Hematopoietic multipotent progenitor cell (in vitro differentiated cells): Measurements from ENCODE around the gene EPDR1. TPM values are rescaled to one million over a fixed set of nuclear protein-coding genes. Genes with fewer than 3 reads are reported as not detected.

Source experiments
- DNase-seq, 3 donors: peaks; one replicate each; pipeline ENCODE4 v3.0.0-alpha.2; 2011 to 2015; ENCODE audit warnings: low read depth in 2 of 3, low spot score in 2 of 3
- total RNA-seq: library from RNA; depleted of rRNA; stranded (reverse); fragments of >200 nt; gene quantifications from one replicate; pipeline ENCODE4 v1.2.3, GENCODE V29; 2012

Gene EPDR1
- 40.1 TPM for total RNA-seq

DNA sequence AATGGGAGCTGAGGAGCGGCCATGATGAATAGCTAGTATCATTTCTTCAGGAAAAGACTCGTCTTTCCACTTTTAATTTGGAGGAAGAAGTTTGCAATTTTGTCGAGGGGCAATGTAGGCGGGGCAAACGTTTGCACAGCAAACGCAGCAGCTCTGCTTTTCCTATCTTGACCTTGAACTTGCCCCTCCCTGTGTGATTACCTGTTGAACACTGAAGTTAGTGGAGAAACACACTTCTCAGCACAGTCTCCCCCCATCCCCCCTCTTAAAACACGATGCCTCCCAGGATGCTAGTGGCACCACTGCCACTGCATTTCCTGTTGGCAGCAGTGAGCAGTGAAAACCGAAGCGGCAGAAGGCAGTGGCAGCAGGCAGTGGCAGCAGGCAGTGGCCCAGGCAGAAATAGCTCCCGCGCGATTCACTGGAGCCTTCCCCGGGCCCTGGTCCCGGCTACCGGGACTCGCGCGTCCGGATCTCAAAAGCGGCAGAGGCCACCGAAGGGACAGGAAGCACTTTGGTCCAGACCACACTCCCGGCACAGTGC lies at the start of gene EPDR1:
TSS of gene EPDR1 (plus strand) at position 336 of the 544 bp plus-strand sequence. CDS start 300 bp downstream, outside the sequence.
- DNase-seq, result peak in 2 of 3 donors; percentile 79 to 87

DNA sequence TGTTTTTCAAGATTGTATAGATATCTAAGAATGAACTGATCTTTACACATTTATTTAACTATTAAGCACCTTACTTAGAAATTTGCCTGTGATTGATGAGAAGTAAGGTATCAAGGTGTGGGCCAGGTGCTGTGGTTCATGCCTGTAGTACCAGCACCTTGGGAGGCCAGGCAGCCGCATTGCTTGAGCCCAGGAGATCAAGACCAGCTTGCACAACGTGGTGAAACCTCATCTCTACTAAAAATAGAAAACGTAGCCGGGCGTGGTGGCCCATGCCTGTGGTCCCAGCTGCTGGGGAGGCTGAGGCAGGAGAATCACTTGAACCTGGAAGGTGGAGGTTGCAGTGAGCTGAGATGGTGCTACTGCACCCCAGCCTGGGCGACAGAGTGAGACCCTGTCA lies 38.4 kb upstream of the EPDR1 start:
- DNase-seq, result no peak

DNA sequence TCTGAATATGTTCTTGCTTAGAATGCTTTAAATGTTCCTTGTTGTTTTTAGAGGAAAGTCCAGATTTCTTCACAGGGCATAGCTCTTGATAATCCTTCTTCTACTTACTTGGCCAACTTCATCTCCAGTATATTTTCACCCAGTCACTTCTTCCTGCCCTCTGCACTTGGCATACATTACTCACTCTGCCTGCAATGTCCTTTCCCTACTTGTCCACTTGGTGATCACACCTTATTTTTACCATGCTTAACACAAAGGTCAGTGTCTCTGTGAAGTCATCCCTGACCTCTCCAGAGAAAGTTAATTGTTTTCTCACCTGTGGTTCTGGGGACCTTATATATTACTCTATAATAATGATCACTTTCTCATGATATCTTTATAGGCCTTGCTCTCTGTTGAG lies 27.1 kb upstream of the EPDR1 start:
- no peak for DNase-seq

DNA sequence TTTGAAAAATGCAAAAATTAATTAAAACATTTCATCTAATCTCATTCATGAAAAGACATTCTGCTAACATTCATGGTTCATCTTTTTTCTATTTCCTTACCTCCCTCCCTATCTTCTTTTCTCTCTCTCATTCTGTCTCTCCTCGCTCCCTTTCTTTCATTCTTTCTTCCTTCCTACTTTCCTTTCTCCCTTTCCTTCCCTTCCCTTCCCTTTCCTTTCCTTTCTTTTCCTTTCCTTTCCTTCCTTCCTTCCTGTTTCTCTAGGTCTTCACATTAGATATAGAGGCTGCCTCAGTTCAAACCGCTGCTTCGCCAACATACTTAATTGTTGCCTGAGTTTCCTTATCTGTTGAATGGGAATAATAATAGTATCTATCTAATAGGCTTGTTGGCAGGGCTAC lies 25.8 kb upstream of the EPDR1 start:
- DNase-seq, result no peak

DNA sequence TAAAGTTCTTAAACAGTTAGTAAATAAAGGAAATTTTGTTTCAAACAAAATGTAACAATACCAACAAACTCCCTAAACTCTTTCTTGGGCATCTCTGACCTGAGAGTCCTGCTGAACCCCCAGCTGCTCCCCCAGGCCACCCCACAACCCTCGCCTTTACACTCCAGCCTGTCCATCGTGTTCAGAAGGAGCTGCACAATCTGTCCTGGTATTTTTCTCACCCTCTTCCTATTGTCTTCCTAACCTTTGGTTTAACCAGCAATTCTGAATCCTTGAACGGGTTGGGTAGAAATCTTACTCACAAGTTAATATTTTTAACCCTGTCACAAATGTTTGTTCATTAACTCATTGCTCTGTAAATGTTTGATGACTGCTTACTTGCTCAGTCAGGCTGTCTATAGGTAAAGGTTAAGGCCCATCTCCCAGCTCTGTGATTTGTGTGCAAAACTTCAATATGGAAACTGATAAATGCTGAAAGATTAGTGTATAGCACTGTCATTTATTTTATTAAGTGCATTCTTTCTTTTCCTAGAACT lies 20.7 kb upstream of the EPDR1 start:
- no peak for DNase-seq

DNA sequence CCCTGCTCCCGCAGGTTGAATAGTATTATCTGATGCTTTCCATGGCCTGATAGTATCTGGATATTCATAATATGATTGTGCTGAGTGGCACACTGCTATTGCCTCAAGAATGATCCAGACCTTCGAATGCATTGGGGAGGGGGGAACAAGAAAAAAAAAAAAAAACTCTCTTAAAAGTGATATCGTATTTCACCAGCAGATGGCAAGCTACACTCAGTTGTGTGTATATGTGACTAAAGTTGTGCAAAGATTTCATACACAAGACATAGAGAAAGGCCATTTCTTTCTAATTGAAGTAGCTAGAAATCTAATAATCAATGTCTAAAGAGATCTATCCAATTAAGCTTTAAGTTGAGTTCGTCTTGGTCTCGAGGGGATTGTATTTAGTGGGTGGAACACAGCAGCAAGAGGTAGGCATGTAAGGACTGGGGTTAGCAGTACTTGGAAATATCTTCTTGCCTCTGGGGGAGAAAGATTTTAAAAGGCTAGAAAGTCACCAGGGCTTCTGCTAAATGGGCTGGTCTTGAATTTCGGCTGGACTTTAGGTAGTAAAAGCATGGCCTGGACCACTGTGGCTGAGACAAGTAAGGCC lies 19.1 kb upstream of the EPDR1 start:
- DNase-seq, result peak in 2 of 3 donors; percentile 49 to 73

DNA sequence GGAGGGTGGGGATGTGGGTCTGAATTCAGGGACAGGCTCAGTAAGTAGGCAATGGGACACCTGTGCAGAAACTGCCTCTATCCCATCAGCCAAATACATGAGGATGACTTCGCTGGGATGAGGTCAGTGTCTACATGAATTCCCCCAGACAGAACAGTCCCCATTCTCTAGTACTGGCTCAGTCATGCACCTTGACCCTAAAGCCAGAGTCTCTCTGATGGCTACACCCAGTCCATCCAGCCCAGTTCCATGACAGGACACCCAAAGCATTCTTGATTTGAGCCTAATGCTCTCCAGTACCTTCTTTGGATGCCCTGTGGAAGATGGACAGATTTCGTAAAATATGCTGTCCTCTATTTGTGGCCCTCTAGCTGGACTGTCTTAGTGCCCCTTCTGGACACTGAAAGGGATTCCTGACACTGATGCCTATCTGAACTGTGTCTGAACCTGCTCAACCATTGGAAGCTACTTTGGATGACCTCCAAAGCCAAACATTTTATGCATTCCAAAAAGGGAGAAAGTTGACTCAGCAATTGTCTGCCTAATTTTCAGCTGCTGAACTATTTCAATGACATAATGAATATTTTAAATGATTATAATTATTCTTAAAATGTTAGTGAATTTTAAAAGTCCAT lies 18.4 kb upstream of the EPDR1 start:
- no peak for DNase-seq

DNA sequence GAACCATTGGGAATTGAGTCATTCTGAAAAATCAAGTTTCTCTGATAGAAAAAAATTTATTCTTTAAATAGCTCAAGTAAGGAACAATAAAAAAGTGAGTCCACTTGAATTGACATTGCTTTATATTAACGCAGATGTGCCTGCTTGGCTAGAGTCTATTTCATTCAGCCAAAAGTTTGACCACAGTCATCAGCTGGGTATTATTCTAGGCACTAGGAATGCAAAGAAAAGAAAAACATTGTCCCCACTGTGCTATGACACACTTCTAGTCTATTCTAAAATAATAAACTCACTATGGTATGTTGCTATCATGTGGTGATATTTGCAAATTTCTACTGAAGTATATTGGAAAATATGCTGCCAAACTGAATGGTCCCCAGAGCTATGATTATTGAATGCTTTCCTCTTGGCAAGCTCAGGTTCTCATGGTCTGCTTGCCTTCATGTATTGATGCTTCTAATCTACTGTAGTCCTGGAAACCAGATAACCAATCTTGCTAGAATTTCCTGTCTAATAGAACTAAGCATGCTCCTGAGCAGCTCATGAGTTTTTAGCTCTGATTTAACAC lies 12.1 kb upstream of the EPDR1 start:
- no peak for DNase-seq

DNA sequence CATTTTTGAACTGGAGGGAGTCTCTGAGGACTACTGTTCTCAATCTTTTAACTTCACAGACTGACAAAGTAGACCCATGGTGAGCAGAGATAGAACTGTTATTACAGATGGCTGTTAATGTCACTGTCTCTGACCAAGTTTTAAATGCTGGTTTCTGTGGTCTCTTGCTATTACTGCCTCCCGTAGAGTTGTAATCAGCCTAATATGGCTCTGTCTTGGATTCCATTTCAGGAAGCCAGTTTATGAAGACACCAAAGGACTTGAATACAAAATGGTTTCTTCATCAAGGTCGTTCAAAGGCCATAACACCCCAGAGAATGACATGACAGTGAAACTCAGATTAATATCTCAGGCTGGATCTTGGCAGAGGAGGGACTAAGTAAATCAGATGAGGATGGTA lies 7.7 kb upstream of the EPDR1 start:
- DNase-seq, result no peak

DNA sequence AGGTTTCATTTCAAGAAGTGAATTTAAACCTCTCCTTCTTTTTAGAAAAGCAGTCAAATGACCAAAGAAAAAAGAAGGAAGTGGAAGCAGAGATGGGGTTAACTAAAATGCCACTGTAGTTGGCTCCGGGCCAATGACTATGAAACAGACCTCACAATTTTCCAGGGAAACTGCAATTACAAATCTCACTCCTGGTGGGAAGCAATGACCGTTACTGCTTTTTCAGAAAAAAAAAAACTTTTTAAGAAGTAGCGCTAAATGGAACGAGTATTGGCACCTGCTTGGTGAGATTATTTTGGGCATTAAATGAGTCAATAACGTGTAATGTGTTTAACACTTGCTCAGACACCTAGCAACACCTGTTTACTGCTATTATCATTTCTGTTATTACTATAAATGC lies 5.0 kb upstream of the EPDR1 start:
- DNase-seq, result peak in 1 of 3 donors; percentile 60

DNA sequence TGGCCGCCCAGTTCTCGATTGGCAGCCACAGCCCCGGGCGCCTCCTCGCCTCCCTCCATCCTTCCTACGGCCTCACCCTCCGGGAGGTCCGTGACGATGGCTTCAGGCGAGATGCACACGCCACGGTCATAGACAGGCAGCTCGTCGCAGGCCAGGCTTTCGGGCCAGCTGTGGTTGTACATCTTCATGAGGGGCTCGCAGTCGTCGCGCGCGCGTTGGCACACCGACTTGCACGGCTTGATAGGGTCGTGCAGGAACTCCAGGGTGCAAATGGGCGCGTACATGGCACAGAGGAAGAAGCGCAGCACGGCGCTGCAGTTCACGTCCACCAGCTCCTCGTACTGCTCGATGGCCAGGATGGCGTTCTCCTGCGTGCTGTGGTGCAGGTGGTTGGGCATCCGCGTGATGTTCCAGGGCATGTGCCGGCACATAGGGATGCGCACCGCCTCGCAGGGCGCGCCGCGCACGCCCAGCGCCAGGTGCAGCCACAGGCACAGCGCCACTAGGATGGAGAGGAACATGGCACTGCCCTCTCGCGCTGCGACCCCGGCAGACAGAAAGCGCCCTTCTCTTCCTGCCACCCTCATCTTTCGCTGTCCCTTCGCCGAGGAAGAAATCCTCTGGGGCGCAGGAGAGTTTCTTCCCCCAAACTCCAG lies 4.3 kb upstream of the EPDR1 start:
- DNase-seq, result peak in 1 of 3 donors; percentile 40

DNA sequence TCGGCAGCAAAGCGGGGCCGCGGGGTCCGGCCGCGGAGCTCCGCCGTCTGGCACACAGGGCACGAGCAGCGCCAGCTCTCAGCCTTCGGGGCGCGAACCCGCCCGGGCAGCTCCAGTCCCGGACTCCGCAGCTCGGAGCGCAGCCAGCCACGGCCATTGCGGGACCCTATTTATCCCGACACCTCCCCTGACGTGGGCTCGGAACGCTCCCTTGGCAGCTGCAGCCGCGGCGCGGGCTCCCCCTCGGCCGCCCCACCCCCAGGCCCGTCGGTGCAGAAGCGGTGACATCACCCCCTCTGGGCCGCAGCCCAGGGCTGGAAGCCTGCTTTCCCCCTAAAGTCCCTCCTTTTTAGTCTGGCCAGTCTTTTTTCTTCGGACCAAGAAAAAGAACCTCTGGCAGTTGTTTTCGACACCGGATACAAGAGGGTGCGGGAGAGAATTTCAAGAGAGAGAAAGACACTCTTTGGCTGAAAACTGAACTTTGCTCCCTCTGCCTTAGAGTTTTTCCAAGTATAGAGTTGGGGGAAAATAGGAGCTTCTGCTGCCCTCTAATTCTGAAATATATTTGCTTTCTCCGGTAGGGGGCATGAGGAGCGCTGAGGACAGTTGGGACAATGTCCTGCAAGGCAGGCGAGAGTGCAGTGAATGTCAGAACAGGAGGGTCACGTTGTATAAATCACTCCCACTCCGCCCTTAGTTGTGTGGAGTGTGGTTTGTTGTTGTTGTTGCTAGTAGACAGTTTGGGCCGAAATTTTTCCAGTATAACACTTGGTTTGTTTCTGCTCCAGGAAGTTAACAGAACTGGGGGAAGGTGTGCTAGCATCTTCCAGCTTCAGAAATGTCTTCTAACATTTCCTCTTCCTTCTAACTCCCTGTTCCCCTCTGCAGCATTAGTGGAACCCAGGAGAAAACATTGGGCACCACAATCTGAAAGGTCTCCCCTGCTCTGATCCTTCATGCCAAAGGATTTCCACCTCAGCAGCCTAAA lies 3.5 kb upstream of the EPDR1 start, which contains the start of gene SFRP4:
TSS of gene SFRP4 (minus strand) at position 145 of the 988 bp plus-strand sequence. CDS start 280 bp downstream, outside the sequence.
- peak in 2 of 3 donors; percentile 56 to 68 for DNase-seq

DNA sequence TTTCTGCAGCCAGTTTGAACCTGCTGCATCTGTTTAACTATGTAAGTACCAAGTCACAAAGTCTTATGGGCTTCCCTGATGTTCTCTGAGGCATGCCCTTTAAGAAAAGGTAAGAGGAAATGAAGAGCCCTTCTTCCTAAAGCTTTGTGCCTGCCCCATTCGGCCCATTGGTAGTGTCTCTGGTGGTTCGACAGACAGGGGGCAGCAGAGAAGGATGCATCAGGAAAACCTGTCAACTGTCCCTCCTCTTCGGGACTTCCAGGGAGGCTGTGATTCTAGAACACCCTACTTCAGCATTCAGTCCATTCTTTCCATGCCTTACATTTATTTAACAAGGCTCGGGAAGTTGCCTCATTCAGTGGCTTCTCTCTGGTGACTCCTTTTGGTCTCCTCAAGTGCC lies 1.9 kb upstream of the EPDR1 start:
- no peak for DNase-seq

DNA sequence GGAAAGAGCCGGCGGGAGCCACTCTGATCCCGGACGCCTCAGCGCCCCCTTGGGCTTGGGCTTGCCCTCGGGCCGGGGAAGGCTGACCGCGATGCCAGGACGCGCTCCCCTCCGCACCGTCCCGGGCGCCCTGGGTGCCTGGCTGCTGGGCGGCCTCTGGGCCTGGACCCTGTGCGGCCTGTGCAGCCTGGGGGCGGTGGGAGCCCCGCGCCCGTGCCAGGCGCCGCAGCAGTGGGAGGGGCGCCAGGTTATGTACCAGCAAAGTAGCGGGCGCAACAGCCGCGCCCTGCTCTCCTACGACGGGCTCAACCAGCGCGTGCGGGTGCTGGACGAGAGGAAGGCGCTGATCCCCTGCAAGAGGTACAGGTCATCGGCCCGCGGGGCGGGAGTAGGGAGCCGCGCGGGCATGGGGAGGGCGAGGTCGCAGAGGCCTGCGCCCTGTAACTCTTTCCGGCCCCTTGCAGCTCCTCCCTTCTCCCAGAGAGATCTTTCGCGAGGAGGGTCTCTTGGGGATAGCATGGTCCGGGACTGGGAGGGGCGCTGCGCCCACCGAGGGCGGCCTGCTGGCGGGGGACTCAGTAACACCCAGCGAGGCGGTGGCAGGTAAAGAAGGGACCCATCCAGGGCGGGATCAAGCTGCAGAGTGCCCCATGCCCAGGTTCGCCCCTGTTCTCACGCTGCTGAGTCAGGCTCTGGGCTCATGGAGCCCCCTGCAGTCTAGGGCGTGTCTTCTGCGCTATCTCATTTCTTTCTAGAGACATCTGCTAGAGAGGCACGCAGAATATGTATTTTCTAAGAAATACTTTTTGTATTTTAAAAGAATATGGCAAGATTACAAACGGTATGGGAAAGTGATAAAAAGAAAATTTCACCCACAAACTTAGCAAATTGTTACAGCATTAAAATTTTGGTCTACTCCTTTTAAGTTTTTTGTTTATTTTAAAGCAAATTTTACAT lies 687 bp downstream of the EPDR1 start:
- DNase-seq, result peak in 2 of 3 donors; percentile 81 to 87

DNA sequence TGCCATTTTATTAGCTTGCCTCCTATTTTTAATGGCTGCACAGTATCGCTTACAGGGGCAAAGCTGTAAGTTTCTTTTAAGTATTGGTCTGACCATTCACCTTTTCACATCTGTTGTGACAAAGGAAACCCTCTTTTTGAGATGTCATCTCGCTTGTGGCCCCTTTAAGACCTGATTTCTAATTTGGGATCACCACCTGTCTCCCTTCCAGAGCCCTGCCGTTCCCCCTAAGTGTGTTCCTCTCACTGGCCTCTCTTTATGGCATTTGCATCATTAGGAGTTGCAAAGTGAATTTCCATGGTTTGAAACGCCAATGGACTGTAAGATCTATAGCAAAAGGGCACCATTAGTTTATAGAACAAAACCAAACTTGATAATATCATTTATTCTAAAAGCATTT lies 1.4 kb downstream of the EPDR1 start:
- no peak for DNase-seq

DNA sequence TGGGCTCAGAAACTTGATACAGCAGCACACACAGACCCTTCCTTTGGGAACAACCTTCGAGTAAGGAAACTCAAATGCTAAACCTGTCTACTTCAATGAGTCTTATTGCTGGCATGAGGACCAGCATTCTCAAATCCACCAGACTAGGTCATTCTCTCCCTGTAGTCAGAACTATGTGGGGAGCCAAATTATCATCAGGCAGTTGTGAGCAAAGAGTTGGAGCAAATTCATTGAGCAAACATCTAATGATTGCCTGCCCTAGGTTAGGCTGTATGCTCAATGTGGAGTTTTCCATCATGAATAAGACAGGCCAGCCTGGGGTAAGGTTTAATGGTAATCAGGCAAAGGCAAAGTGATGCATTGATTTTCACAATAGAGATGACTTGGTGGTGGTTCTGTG lies 3.6 kb downstream of the EPDR1 start:
- no peak for DNase-seq

DNA sequence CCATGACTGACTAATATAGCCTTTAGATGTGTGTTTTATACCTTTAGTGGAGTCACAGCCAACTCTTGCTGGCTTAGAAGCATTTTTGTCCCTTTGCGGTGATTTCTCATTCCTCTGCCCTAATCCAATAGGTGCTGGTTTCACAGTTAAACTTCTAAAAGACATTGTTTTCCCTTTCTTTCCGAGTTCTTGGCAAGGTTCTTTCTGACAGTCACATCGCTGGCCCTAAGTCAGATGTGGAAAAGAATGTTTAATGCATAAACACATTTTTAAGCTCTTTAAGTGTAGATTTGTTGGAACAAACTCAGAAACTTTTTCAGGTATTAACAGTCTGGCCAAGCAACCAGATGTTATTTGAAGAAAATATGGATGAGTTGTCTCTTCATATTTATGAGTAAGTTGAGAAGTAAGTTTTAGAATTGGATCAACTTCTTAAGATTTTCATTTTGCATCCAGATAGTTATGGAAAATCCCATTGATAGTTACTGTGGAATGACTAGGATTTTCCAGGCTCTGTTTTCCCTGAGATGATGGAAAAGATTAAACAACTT lies 4.1 kb downstream of the EPDR1 start:
- DNase-seq, result no peak

DNA sequence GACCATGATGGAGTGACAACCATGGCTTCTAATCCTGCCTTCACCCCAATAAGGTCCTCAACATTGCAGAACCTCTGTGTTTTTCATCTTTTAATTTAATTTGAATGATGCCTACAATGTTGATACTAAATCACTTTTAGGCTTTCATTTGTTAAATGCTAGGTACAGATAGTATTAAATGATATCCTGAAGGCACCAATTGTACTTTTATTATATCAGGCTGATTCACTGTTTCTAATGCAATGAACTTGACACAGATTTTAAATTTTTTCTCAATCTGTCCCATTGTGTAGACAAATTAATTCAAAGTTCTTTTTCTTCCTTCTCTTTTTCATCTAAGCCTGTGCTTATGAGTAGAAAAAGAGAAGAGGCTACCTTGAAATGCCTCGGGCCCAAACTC lies 5.2 kb downstream of the EPDR1 start:
- no peak for DNase-seq
